GM12801 (cell line): Measurements from ENCODE around the gene KCNIP4.

ENCODE experiments used
- TF ChIP-seq, protein P1 (sequence below): IDR thresholded peaks from one replicate; pipeline ENCODE4 v1.5.1; 2011; ENCODE audit warnings: control low read depth; ENCODE audit not compliant: insufficient read length; ENCODE audit errors: extremely low read depth

Gene KCNIP4

DNA sequence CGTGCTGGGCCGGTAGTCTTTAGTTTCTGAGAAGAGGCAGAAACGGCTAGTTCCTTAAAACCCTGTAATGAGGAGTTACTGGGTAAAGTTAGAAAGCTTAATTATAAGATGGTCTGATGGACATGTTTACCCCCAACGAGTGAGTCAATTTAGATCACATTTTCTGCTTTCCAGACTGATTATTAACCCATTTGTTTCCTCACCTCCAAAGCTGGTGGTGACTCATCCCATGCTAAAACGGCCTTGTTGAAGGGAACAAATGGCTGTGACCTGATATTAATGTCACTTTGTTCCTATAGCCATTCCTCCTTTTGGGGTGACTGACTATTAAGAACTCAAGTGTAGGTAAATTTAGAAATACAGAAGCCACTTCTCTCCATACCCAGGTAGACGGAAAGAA lies 232.0 kb downstream of the KCNIP4 start:
- TF ChIP-seq, protein P1, sequence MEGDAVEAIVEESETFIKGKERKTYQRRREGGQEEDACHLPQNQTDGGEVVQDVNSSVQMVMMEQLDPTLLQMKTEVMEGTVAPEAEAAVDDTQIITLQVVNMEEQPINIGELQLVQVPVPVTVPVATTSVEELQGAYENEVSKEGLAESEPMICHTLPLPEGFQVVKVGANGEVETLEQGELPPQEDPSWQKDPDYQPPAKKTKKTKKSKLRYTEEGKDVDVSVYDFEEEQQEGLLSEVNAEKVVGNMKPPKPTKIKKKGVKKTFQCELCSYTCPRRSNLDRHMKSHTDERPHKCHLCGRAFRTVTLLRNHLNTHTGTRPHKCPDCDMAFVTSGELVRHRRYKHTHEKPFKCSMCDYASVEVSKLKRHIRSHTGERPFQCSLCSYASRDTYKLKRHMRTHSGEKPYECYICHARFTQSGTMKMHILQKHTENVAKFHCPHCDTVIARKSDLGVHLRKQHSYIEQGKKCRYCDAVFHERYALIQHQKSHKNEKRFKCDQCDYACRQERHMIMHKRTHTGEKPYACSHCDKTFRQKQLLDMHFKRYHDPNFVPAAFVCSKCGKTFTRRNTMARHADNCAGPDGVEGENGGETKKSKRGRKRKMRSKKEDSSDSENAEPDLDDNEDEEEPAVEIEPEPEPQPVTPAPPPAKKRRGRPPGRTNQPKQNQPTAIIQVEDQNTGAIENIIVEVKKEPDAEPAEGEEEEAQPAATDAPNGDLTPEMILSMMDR: no peak

GRCh38 chr4:21710179-21710835 lies 238.3 kb downstream of the KCNIP4 start:
- TF ChIP-seq, protein P1: no peak

GRCh38 chr4:21709761-21710160 lies 238.8 kb downstream of the KCNIP4 start:
- TF ChIP-seq, protein P1: no peak

- TF ChIP-seq, protein P1: no peak
These were observed 239.5 kb downstream of the KCNIP4 start for GRCh38 chr4:21709031-21709430.

DNA sequence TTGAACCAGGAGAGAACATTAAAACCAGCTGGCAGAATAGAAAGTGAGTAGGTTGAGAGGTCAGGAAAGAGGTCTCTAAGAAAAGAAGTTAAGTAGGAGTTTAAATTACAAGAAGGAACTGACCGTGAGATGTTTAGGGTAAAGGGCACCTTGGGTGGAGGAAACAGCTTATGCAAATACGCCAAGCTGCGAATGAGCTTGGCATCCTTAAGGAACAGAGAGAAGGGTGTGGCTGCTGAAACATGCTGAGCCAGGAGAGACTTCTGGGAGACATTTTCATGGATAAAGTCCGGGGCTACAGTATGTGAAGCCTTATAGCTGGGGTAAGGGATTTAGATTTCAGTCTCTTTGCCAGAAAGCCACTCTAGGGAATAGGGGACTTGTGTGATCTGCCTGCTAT lies 249.1 kb downstream of the KCNIP4 start:
- TF ChIP-seq, protein P1: no peak

DNA sequence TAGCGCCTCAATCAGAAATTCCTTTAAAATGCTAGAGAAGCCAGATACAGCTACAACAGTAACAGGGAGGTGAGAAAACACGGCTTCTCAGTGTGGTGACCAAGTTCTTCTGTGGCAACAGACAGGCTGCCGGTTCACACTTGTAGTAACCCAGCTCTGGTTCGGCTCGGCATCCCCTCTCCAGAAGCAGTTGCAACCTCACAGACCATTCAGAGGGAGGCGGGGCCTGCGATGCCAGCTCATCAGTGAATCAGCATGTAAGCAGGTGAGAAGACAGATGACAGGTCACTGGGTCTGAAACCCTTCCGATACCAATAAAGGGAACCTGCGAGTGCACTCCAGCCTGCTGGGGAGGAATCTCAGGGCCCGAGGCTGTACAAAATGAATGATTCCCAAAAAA lies 251.0 kb downstream of the KCNIP4 start:
- TF ChIP-seq, protein P1: no peak

GRCh38 chr4:21695141-21695540 lies 253.4 kb downstream of the KCNIP4 start:
- TF ChIP-seq, protein P1: no peak
